Hematopoietic multipotent progenitor cell treated with erythropoietin and hydrocortisone succinate and interleukin-3 and kit ligand, for 15 days (in vitro differentiated cells): ENCODE measurements around the gene PAN3.
A peak's percentile ranks its signal among the peaks of the same experiment; 100 is the strongest.
"Not testable (repeated sequence)": the region's sequence is repeated elsewhere in the genome, so short reads cannot be mapped to it uniquely, and the experiment has no call there.

ENCODE experiments used
- DNase-seq: peaks from one replicate; pipeline ENCODE4 v3.0.0-alpha.2; 2015; ENCODE audit warnings: low spot score

The PAN3 gene

GRCh38 chr13:28138756-28139470 is 568 bp downstream of the PAN3 start:
- peak; percentile 64 for DNase-seq

- no peak for DNase-seq
Measured at GRCh38 chr13:28140433-28141125, 2.2 kb downstream of the PAN3 start.

DNA sequence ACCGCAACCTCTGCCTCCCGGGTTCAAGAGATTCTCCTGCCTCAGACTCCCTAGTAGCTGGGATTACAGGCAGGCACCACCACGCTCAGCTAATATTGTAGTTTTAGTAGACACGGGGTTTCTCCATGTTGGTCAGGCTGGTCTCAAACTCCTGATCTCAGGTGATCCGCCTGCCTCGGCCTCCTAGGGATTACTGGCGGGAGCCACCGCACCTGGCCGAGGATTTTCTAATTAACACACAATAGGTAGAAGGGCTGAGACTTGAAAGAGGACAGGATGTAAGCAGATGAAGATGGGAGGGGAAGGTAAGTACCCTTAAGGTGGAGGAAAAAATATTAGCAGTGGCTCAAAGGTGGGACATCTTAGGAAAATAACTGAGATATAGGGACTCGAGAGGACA is 3.2 kb downstream of the PAN3 start:
- not testable (repeated sequence) for DNase-seq

GRCh38 chr13:28145049-28145448 is 6.7 kb downstream of the PAN3 start:
- DNase-seq, result no peak

DNA sequence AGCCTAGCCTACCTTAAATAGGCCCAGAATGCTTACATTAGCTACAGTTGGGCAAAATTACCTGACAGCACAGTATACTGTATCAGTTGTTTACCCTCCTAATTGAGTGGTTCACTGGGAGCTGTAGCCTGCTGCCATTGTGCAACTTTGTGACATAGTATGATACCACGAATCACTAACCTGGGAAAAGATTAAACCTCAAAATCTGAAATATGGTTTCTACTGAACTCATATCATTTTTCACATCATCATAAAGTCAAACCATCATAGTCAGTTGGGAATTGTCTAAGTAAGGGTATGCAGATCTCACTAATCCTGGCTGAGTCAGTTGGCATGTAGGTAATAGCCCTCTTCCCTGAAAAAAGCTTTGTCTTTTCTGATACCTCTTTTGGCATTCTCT is 9.2 kb downstream of the PAN3 start:
- DNase-seq, result no peak

DNA sequence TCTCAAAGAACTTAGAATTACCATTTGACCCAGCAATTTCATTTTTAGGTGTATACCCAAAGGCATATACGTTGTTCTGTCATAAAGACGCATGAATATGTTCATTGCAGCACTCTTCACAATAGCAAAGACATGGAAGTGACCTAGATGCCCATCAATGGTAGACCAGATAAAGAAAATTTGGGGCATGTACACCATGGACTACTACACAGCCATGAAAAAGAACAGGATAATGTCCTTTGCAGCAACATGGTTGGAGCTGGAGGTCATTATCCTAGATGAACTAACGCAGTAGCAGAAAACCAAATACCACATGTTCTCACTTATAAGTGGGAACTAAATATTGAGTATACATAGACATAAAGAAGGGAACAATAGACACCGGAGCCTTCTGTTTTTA is 20.7 kb downstream of the PAN3 start:
- DNase-seq, result no peak

- no peak for DNase-seq
Measured at GRCh38 chr13:28161370-28161769, 23.0 kb downstream of the PAN3 start.

DNA sequence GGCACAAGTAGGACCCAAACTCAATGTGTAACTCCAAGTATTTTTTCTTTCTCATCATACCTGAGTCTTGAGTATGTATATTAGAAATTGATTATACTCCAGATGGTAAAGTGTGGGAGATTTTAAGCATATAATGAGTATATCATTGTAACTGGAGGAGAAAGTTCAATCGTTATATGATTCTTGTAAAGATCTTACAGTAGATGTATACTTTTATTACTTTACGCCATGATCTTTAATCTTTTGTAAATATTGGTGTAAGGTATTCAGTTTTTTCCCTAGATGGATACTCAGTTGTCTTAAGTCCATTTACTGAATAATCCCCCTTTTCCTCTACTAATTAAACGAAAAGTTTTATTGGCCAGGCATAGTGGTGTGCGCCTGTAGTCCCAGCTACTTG is 25.2 kb downstream of the PAN3 start:
- DNase-seq, result no peak

DNA sequence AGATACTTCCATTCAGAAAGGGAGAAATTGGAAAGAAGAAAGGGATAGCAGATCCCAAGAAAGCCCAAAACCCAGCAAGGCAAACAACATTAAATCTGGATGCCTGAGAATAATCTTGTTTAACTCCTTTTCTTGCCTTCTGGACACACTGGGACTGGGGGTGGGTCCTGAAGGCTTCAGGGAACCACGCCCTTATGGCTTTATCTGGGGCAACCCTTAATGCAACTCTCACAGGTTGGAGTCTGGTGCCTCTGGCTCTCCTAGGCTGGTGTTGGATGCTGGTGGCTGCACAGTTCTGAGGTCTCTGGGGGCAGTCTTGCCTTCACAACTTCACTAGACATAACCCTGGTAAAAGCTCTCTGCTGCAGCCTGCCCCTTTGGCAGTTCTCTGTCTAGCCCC is 27.9 kb downstream of the PAN3 start:
- peak; percentile 43 for DNase-seq

DNA sequence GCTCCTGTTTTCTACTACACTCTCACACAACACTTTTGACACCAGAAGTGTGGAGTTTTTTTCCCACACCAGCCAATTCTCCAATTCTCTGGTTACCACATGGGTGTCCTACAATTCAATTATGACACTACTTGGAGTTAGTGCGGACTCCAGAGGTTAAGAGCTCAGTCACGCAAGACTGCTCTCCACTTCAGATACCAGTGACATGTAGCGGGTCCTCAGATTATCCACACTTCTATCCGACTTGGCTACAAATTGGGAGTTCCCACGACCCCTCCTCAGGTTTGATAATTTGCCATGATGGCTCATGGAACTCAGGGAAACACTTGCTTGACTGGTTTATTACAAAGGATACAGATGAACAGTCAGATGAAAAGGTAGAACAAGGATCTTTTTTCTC is 32.9 kb downstream of the PAN3 start:
- DNase-seq, result no peak

DNA sequence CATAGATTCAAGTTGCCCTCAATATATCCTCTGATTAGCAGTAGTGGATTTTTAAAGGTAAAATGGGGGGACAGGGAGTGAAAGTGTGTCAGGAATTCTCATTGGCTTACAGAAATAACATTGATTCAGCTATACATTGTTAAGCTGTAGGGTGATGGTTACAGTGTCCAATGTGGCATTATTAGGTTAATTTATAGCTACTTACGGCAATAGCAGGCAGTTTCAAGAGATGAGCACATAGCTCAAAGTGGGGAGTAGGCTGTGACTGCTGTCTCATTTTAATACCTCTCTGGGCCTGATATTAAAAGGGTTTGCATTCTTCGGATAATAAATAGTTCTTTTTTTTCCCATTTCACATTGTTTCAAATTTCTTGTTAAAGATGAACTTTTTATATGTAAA is 34.6 kb downstream of the PAN3 start:
- DNase-seq, result no peak

DNA sequence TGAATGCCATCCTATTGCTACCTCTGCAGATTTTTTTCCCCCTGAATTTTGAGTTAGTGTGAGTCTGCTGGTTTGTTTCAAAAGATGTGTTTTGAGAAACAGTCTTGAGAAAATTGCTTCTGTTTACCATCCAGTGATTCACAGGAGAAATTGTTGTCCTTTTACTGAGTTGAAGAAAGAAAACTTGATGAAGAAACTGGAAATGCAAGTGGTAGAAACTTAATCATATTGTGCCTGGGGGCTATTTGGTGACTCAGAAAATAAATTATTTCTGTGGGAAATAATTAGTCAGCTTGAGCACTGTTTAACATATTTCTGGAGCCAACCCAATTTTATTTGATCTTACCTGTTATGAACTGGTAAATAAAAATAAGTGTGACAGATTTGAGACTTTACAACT is 35.4 kb downstream of the PAN3 start:
- no peak for DNase-seq

GRCh38 chr13:28177327-28177726 is 39.0 kb downstream of the PAN3 start:
- no peak for DNase-seq

GRCh38 chr13:28177877-28178276 is 39.5 kb downstream of the PAN3 start:
- no peak for DNase-seq

GRCh38 chr13:28179974-28180373 is 41.6 kb downstream of the PAN3 start:
- DNase-seq, result no peak

- DNase-seq, result no peak
Measured at GRCh38 chr13:28181413-28181812, 43.1 kb downstream of the PAN3 start.

DNA sequence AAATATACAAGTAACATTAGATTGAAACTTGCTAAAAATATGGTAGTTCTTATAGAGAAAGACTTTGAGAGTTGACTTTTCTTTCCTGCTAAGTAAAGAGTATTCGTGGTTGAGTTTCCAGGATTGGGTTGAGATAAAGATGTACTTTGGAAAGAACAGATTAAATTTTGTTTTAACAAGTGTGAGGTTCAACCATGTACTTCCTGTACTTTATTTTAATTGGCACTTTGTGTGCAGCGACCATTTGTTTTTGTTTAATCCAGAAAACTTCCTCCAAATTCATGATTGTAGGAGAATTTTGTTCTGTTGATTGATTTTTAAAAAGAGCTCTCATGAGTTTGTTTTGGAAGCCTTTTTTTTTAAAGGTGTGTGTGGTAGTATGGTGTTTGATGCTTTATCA is 46.9 kb downstream of the PAN3 start:
- no peak for DNase-seq

- no peak for DNase-seq
Measured at GRCh38 chr13:28199089-28199488, 60.7 kb downstream of the PAN3 start.

DNA sequence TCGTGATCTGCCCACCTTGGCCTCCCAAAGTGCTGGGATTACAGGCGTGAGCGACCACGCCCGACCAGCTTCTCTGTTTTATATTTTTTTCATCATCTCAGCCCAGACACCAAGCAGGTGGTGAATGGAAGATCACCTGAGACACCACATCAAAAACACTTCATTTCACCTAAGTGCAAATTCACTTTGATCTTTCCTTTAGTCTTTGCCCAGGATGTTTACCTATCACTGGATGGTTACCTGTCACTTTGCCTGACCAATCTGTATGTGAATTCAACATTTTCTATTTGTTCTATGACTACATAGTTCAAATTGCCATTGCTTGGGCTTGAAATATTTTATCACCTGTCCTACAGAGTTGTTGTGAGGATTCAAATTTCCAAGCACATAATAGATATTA is 65.7 kb downstream of the PAN3 start:
- no peak for DNase-seq

GRCh38 chr13:28204690-28205443 is 66.5 kb downstream of the PAN3 start:
- no peak for DNase-seq

DNA sequence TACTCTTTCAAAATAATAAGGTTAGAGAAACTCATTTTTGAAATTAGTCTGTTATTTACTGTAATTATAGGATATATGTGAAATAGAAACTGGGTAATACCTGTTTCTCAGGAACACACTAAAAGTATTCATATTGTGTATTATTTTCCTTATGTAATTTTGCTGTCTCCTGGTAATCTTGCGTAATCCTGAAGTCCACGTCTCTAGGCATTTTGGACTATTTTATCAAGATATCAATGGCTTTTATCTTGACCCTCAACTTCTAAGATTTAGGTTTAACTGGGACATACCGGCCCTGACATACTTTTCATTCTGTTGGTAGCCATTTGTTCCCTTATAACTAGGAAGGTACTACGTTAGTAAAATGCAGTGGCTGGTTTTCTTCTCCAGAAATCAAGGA is 80.3 kb downstream of the PAN3 start:
- DNase-seq, result no peak

DNA sequence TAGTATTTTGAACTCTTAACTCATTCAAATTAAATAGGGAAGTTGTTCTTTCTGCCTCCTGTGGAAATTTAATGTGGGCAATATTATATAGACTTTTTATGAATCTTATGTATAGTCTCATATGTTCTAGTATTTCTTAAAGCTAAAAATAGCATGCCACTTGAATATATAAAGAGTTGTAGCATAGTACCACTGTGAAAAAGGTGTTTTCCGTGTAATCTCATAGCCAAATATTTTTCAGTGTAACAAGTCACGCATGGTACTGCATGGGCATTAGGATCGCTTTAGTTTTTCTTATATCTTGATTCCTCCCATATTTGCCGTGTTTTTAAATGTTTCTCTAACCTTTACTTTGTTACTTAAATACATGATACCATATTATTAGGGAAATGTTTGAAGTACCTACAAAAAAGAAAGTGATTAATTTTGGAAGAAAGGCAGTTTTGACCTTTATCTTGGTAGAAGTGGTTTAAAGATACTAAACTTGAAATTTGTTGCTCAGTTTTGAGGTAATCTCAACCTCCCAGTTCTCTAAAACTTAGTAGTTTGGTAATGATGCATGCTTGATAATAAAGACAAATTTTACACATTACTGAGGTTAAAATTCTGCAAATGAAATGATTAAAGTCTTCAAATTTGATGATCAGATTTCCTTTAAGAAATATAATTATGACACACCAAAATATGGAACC is 81.2 kb downstream of the PAN3 start:
- no peak for DNase-seq

DNA sequence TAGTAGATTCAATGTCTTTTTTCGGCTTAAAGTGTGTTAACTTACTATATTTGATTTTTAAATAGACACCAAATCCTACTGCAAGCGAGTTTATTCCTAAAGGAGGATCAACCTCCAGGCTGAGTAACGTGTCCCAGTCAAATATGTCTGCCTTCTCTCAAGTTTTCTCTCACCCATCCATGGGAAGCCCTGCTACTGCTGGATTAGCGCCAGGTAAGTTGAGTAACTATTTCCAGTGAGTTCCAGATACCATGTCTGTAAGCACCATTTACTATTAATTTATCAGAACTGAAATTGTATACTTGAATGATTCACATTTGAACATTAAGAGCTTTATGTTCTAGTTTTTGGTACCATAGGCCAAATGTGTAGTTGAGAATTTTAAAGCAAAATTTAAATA is 81.8 kb downstream of the PAN3 start:
- peak; percentile 13 for DNase-seq
